GM19468 (cell line): Measurements from ENCODE around the gene SPATA7.

ENCODE experiments used
- ATAC-seq: cut with Tn5 transposase; IDR thresholded peaks from one replicate; pipeline ENCODE4 v1.9.1; 2021; ENCODE audit warnings: mild to moderate bottlenecking, moderate library complexity, moderate number of reproducible peaks; ENCODE audit not compliant: unreplicated experiment; ENCODE audit errors: extremely low read depth

SPATA7 gene

DNA sequence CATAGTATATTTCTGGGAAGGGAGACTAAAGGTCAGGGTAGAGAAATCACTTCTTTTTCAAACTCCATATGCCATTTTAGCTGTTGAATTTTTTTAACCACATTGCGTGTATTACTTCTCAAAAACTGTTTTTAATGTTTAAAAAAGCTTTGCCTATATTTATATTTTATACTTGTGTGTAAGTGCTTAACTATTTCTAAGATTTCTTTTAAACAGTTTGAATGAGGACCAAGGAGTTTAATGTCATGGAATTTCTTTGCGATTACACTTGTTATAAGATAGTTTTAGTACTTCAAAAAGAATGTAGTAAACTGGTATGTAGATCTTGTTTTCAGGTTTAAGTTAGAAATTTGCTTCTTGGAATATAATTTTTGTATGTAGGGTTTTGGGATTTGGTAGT, 7.2 kb downstream of the SPATA7 start:
- no peak for ATAC-seq

- no peak for ATAC-seq
These were observed 25.6 kb downstream of the SPATA7 start for GRCh38 chr14:88411039-88411438.

GRCh38 chr14:88417594-88417993, 32.1 kb downstream of the SPATA7 start:
- no peak for ATAC-seq

GRCh38 chr14:88420187-88420586, 34.7 kb downstream of the SPATA7 start:
- ATAC-seq = no peak

DNA sequence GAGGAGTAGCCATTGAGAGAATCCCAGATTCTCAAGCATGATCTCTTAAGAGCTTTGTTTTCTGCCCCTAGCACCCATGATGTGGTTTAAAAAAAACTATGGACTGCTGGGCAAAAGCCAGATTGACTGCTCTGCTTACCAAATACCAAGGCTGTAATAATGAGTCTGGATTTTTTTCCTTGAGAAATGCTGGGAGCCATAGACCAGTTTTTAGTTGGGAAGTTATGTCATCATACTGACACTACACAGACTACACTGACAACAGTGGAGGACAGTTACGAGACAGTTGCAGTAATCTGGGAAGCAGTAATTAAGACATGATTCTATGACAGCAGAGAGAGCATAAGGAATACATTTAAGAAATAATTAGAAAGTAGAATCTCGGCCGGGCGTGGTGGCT, 35.8 kb downstream of the SPATA7 start:
- ATAC-seq = no peak

DNA sequence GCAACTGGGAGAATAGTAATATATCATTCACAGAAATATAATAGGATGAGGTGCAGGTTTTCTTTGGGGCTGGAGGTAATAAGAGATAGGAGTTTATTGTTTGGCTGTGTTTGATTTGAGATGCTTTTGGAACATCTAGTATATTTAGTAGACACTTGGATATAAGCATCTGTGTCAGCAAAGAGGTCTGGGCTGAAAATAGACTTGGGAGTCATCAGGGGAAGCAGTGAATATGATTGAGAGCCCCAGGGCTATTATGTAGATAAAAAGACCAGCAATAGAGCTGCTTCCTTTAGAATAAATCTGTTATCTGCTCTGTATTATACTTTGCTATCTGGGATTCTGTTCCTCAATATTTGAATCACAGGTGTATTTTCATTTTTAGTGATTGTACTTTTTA, 36.6 kb downstream of the SPATA7 start:
- ATAC-seq = no peak

DNA sequence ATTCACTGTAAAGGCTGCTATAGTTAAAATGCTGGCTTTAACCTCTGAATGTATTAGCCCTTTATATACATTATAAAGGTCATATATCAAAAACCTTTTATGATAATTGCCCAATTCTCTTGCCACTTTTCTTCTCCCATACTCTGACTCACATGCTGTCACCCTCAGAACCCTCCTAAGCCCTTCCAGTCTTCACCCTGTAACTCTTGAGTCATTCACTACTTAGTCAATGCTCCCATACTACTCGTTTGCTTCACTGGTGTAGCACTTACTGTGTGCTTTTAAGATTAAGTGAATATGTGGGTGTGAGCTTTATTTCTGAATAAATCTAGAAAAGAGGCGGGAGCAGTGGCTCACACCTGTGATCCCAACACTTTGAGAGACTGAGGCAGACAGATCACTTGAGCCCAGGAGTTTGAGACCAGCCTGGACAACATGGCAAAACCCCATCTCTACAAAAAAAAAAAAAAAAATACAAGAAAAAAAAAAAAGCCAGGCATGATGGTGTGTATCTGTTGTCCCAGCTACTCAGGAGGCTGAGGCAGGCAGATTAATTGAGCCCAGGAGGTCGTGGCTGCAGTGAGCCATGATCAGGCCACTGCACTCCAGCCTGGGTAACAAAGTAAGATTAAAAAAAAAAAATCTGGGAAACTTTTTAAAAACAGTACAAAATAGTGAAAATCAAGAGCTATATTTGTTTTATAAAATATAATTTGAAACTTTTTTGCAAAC, 37.6 kb downstream of the SPATA7 start:
- ATAC-seq = no peak

DNA sequence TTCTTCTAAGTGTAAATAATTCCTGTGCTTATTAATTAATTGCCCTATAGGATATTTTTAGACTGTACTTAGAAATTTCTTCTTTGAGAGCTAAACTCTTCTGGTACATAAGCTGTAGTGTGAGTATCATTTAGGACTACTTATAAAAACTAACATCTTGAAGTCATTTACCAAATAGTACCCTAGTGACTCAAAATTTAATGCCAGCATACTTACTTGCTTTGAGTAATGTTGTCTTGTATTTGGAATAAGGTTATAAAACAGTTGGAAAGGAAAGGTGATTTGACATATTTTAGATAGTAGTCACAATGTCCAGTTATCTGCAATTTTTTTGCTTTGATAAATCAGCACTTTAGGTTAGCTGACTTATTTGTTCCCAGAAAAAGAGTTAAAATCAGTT, 39.1 kb downstream of the SPATA7 start:
- no peak for ATAC-seq

GRCh38 chr14:88426271-88426670, 40.8 kb downstream of the SPATA7 start:
- ATAC-seq = no peak

DNA sequence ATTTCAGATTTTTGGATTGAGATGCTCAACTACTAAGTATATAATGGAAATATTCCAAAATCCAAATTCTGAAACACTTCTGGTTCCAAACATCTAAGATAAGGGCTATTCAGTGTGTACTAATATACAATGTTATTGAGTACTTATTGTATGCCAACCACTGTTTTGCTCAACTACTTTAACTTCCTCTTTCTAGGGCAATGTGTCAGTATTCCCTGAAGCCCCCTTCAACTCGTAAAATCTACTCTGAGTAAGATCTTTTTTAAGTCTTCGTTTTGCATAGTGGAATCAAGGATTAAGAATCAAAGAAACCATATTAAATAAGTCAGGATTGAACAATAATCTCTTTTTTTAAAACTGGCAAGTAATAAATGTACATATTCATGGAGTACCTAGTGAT, 45.5 kb downstream of the SPATA7 start:
- no peak for ATAC-seq

GRCh38 chr14:88437658-88438057, 52.2 kb downstream of the SPATA7 start:
- no peak for ATAC-seq

DNA sequence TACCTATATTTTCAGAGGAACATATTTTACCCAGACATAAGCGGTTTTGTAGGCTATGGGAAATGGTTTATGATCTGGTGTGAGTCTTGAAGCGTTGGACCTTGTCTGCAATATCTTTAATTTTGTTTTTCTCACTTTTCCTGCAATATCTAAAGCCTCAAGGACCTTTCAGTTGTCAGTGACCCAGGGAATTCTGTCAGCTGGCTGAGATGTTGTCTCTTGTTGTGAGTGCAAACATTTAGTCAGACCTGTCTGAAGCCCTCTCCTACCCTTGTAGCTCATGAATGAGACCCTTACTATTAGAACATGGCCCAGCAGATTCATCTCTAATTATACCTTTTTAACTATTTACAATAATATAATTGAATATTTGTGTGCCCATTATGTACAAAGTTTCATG, 53.6 kb downstream of the SPATA7 start:
- no peak for ATAC-seq

GRCh38 chr14:88452231-88452630, 66.8 kb downstream of the SPATA7 start:
- ATAC-seq = no peak

- no peak for ATAC-seq
These were observed 69.4 kb downstream of the SPATA7 start for GRCh38 chr14:88454886-88455285.

GRCh38 chr14:88463318-88463717, 77.9 kb downstream of the SPATA7 start:
- no peak for ATAC-seq

- no peak for ATAC-seq
These were observed 82.9 kb downstream of the SPATA7 start for GRCh38 chr14:88468406-88468805.

GRCh38 chr14:88470542-88471440, 85.3 kb downstream of the SPATA7 start:
- no peak for ATAC-seq

DNA sequence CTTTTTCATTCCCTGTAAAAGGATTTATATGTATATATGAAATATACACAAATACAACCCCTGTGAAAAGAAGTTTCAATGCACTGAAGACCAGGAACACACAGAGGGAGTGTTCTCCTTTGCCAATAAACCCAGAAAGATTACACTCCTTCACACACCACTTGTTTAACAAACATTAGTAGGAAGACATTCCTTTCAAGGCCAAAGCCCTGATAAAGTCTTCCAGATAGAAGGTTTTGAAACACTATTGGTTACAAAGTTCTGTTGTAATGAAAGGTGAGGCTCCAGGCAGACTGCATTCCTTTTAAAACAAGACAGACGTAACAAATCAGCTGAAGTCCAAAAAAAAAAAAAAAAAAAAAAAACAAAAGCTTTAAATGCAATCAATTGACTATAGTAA, 88.3 kb downstream of the SPATA7 start:
- no peak for ATAC-seq

- ATAC-seq = no peak
These were observed 90.8 kb downstream of the SPATA7 start for GRCh38 chr14:88476214-88476774.

GRCh38 chr14:88476825-88477224, 91.4 kb downstream of the SPATA7 start:
- no peak for ATAC-seq
